NT2/D1 (cell line): ENCODE results near the gene ACP7.

Experiments
- YY1 ChIP-seq: IDR thresholded peaks from 2 replicates; pipeline ENCODE4 v1.6.1; 2011; ENCODE audit not compliant: insufficient read length, insufficient read depth
- ZNF274 ChIP-seq: IDR thresholded peaks from 2 replicates; pipeline ENCODE4 v1.6.1; 2011; ENCODE audit warnings: mild to moderate bottlenecking, low read depth, low read length

DNA sequence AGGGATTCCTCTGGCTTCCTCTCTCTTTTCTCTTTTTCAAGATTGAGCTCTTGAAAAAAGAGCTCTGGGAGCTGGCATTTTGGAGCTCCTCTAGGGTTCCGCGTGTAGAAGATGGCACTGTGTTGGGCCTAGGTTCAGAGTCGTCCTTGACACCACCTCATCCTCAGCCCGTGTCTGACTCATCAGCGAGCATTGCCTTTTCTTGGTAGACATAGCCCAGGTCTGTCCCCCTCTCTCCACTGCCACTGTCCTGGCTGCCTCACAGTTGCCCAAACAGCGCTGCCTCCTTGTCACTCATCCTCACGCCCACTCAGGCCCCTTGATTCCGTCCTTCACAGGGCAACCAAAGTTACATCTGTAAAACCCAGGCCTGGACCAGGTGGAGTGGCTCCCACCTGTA is 66.1 kb downstream of the ACP7 start:
- TF ChIP-seq YY1 (no peak), ZNF274 (no peak)
